Suprapubic skin (tissue), 4 donors: ENCODE results near the gene TALDO1.

Experiments used
- CTCF ChIP-seq, 2 donors: fragments of 200-600 bp in 1 of 2; fragments of 450-650 bp in 1 of 2; sonication (generic) in 1 of 2; IDR thresholded peaks; one replicate each; pipeline ENCODE4 v1.5.1; 2016 to 2019; ENCODE audit warnings: antibody characterized with exemption in 2 of 2, mild to moderate bottlenecking in 1 of 2, moderate library complexity in 1 of 2
- POLR2A ChIP-seq, 2 donors: fragments of 450-650 bp; IDR thresholded peaks; one replicate each; pipeline ENCODE4 v1.6.1; 2017; ENCODE audit warnings: antibody characterized with exemption in 2 of 2, mild to moderate bottlenecking in 2 of 2, moderate library complexity in 2 of 2
- POLR2AphosphoS5 ChIP-seq, 3 donors: sonication (generic); formaldehyde crosslinking; IDR thresholded peaks; one replicate each; pipeline ENCODE4 v1.6.1; 2017; ENCODE audit warnings: antibody characterized with exemption in 3 of 3

GRCh38 chr11:737366-737765 lies 9.9 kb upstream of the TALDO1 start:
- TF ChIP-seq CTCF (IDR thresholded peaks at IDR 0.05): no peak
- no peak for TF ChIP-seq POLR2A (IDR thresholded peaks at IDR 0.05)
- TF ChIP-seq POLR2AphosphoS5 (IDR thresholded peaks at IDR 0.05): no peak
